Measurements from ENCODE around the gene JMJD6.
"Not testable (repeated sequence)": the region's sequence is repeated elsewhere in the genome, so short reads cannot be mapped to it uniquely, and the experiment has no call there.

Gene JMJD6

GRCh38 chr17:76736349-76737081 lies 10.1 kb upstream of the JMJD6 start:
- peak overlapping the region; percentile 99 for H3K4me3 ChIP-seq (ENCODE audit: low read depth, low read length)
- DNase-seq (ENCODE audit: low read depth): no peak
- peak; percentile 12 for TF ChIP-seq CTCF (IDR thresholded peaks at IDR 0.05; ENCODE audit: low read depth, low read length, missing control alignments)

GRCh38 chr17:76735586-76736348 lies 9.4 kb upstream of the JMJD6 start:
- TF ChIP-seq CTCF (IDR thresholded peaks at IDR 0.05; ENCODE audit: low read depth, low read length, missing control alignments): no peak
- DNase-seq (ENCODE audit: low read depth): no peak
- H3K4me3 ChIP-seq (ENCODE audit: low read depth, low read length): peak overlapping the region; percentile 99

- no peak for DNase-seq (ENCODE audit: low read depth)
- H3K4me3 ChIP-seq (ENCODE audit: low read depth, low read length): peak overlapping the region; percentile 99
- no peak for TF ChIP-seq CTCF (IDR thresholded peaks at IDR 0.05; ENCODE audit: low read depth, low read length, missing control alignments)
Observed at GRCh38 chr17:76735006-76735405, 8.6 kb upstream of the JMJD6 start.

GRCh38 chr17:76734080-76734840 lies 7.9 kb upstream of the JMJD6 start:
- DNase-seq (ENCODE audit: low read depth): no peak
- TF ChIP-seq CTCF (IDR thresholded peaks at IDR 0.05; ENCODE audit: low read depth, low read length, missing control alignments): no peak
- H3K4me3 ChIP-seq (ENCODE audit: low read depth, low read length): peak overlapping the region; percentile 99

GRCh38 chr17:76733618-76733957 lies 7.2 kb upstream of the JMJD6 start:
- H3K4me3 ChIP-seq (ENCODE audit: low read depth, low read length): peak overlapping the region; percentile 99; the same call in 1 of the 2 replicates
- no peak for DNase-seq (ENCODE audit: low read depth)
- no peak for TF ChIP-seq CTCF (IDR thresholded peaks at IDR 0.05; ENCODE audit: low read depth, low read length, missing control alignments)

GRCh38 chr17:76732734-76733617 lies 6.6 kb upstream of the JMJD6 start:
- peak overlapping the region; percentile 99; the same call in 1 of the 2 replicates for H3K4me3 ChIP-seq (ENCODE audit: low read depth, low read length)
- DNase-seq (ENCODE audit: low read depth): no peak
- TF ChIP-seq CTCF (IDR thresholded peaks at IDR 0.05; ENCODE audit: low read depth, low read length, missing control alignments): no peak

GRCh38 chr17:76731800-76732733 lies 5.7 kb upstream of the JMJD6 start:
- DNase-seq (ENCODE audit: low read depth); H3K4me3 ChIP-seq (ENCODE audit: low read depth, low read length): not testable (repeated sequence)

Data from GM12864 (cell line).